ENCODE data around the gene FMO3.

The FMO3 gene

DNA sequence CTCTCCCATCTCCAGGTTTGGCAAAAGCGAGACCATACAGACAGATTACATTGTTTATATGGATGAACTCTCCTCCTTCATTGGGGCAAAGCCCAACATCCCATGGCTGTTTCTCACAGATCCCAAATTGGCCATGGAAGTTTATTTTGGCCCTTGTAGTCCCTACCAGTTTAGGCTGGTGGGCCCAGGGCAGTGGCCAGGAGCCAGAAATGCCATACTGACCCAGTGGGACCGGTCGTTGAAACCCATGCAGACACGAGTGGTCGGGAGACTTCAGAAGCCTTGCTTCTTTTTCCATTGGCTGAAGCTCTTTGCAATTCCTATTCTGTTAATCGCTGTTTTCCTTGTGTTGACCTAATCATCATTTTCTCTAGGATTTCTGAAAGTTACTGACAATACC is 26.4 kb downstream of the FMO3 start:
- DNase-seq: no peak

DNA sequence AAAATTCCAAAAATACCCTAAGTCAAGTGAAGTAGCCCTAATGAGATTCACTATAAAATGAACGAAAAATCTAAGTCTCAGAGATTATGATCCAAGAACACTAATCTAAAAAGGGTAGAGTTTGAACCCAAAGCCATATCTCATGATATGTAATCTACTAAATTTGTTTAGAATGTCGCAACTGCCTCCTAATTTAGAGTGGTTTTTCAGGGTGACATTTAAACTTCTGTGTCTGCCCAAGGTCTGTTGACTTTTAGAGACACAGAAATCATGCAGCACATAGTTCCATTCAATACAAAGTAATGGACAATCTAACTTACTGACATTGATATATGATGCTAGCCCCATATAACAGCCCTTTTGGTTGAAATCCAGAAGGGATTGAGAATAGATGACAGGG is 28.9 kb downstream of the FMO3 start:
- DNase-seq: no peak

DNA sequence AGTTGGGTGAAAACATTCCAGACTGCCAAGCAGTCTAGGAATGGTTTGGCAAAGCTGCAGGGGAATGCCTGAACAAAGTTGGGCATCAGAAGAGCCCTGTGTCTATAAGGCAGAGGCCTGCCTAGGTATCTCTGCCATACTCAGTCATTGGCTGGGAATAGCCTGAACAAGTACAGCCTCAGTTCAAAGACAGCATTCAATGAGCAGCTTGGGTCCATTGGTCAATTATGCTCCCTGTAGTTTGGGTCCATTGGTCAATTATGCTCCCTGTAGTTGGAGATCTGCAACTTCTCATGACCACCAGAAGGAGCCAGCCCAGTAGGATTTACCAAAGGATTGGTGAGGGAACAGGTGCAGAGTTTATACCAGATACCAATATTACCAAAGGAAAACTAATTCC is 31.6 kb downstream of the FMO3 start:
- no peak for DNase-seq

DNA sequence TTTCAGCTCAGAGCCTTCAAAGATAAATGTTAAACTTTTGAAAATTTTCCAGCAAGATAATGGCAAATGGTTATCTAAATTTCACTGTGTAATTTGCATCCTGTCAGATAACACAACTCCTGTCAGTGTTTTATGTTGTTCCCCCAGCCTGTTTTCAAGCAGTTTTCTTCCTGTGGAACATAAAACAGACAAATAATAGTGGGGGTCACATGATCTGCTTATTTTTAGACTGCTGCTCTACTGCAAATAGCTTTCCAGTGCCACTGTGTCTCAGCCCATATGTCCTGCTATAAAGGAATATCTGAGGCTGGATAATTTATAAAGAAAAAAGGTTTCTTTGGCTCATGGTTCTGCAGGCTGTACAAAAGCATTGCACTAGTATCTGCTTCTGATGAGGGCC is 32.2 kb downstream of the FMO3 start:
- DNase-seq: no peak

DNA sequence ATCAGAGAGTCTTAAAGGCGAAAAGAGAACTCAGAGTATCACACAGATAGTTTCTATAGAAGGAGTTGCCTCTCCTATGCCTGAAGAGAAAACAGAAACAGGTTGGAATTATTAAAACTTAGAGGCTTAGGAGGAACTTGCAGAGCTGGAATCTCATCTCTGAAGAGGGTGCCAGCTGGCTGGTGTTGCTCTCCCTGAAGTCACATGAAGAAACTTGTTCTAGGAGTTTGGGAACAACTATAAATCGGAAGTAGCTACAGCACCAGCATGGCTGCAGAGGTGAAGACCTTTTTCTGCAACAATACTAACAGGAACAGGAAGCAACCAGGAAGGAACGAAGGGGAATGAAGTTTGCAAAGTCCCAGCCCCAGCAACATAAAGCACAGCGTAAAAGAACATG is 35.8 kb downstream of the FMO3 start:
- DNase-seq: no peak

DNA sequence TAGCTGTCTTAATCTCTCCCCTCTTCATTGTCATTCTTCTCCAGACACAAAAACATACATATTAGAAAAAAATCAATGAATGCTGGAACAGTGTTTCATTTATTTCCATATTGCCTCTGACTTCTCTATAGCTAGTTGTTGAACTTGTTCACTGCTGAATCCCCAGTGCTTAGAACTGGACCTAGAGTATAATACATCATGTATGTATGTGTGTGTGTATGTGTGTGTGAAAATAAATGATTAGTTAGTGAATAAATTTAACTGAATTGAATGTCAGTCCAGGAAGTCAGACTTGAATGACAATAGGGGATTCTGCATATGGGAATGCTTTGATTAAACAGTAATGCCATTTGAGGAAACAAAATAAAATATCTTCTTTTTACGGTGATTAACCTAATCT is 36.4 kb downstream of the FMO3 start:
- DNase-seq: no peak

DNA sequence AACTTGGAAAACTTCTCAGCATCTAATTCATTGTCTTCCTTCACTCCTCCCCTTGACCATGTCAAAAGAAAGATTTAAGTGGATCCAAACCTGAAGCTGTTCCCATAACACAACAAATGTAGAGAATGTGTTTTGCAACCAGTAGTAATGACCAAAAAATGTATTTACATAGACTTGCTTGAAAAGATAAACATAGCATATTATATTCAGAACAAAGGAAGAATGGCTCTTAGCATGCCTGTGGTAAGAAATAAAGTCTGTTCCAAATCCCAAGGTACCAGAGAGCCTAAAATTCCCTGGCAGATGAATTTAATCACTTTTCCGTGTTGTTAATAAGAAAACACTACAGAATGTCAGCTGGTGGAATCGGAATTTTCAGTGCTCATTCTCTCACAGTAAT is 36.8 kb downstream of the FMO3 start:
- DNase-seq: no peak

DNA sequence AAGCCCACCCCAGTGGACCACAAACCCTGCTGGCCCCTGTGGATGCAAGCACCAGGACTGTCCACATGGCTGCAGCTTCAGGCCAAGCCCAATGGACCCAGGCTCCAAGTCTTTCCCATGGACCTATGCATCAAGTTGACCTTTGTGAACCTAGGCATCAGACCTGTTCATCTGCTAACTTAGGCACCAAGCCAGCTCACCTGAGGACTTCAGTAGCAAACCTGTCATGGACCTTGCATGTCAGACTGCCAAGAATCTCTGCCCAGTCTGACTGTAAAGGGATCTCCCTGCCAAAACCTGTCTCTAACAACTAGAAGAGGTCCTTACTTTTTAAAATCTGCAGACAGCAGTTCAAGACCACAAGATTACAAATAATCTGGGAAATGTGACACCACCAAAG is 37.8 kb downstream of the FMO3 start:
- DNase-seq: no peak

DNA sequence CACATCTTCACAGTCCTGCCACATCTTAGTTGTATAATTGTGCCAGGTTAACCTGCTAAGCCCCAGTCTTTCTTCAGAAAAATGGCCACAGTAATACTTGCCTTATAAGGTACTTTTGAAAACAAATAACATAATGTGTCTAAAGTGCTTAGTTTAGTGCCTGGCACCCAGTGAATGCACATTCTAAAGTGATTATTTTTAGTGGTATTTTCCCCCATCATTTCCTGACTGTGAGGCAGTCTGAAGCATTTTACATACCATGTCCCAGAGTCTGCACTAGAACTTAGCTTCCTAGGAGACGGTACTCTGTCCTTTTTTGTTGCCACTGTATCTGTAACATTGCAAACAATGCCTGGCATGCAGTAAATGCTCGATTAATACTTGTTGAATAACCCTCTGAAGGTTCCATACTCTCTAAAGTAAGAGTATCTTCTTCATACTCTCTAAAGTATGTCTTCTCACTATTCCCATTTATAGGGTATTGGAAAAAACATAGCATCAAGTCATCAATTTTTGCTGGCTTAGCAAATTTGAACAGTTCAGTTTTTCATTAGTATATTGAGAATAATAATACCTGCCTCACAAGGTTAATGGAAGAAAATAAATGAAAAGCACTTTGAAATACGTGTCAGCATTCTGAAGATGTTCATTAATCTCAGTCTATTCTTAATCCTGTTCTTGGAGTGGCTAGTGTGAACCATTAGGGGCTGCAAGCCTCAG is 43.7 kb downstream of the FMO3 start:
- no peak for DNase-seq

DNA sequence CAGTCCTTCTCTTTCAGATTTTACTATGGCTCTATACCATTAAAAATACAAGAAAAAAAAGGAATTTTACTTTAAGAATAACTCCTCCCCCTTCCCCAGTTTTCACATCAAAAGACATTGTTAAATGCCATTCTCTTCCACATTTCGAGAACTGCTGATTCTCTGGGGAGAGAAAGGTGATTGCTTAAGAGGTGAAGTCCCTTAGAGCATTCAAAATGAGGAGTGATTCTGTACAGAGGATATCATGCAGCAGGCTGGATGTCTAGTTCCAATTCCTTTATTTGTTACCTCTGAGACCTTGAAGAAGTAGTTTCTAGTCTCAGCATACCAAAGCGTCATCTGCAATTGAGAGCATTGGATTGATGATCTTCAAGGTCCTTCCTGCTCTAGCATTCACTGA is 46.9 kb downstream of the FMO3 start:
- no peak for DNase-seq

DNA sequence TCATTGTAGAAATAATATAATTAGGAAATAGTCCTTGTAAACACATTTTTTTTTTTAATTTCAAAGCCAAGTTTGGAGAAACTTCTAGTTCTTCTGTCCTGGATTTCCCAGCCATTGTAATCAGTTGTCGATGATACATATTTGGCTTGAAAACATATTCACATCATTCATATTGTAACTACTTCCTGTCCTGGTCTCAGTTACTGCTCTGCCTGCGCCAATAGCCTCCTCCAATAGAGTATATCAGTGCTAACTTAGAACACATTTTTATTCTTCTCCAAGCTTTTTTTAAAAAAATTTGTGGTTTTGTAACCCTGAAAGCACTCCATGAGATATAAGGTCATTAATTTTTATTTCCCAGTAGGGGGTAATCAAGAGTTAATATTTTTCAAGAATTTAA is 48.3 kb downstream of the FMO3 start:
- no peak for DNase-seq

DNA sequence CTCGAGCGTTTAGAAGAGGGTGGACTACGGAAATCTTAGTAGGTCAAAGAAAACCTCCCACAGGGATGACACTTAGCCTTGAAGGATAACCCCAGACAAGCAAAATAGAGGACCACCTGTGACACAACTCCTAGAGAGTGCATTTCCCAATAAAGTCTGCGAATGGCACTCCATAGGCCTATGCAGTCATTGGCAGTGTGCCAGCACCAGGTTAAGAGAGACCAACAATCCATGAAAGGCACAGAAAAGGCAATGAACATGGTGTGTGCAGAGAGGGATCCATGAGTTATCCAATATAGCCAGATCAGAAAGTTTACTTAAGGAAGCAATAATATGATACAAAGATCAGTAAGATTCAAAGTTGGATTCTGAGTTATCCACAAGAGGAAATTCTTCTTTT is 49.2 kb downstream of the FMO3 start:
- DNase-seq: no peak

DNA sequence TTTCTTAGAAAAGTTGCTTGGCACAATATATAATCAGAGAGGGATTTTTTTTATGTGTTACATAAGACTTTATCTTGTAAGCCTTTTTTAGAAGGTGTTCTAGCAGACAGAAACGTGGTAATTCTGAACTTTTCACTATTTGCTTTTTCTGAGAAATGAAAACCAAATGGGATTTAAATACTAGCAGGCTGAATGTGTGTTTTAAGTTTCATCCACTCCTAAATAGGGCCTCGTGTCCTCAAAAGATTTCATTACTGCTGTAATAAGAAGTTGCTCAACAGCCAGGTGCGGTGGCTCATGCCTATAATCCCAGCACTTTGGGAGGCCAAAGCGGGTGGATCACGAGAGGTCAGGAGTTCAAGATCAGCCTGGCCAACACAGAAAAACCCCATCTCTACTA is 49.7 kb downstream of the FMO3 start:
- no peak for DNase-seq

DNA sequence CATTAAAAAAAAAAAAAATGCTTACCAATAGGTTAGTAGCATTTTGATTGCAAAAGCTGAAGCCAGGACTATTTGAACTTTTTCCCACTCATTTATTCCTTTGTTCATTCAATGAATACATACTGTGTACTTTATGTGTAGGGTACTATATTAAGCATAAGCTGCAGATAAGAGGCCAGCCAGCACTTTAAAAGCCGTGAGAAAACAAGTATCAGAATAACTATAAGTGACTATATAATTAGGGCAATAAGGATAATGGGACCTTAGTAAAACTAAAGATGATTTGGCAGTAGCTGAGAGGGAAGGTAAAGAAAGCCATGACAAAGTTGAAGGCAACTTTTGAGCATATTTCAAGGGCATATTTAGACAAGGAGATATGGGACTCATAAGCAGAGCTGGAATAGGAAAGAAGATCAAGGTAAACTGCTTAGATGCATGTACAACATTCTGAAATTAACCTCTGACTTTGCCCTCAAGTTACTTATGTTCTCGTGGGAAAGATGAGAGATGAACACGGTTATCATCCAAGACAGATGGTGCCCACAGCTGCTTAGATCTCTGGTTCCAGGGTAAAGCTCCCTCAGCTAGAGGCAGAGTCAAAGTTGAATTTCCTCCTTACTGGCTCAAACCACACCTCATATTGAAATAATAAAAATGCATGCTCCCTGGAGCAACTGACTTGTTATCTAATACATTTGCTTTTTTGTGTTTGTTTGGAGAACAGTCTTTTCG is 50.4 kb downstream of the FMO3 start:
- DNase-seq: no peak

DNA sequence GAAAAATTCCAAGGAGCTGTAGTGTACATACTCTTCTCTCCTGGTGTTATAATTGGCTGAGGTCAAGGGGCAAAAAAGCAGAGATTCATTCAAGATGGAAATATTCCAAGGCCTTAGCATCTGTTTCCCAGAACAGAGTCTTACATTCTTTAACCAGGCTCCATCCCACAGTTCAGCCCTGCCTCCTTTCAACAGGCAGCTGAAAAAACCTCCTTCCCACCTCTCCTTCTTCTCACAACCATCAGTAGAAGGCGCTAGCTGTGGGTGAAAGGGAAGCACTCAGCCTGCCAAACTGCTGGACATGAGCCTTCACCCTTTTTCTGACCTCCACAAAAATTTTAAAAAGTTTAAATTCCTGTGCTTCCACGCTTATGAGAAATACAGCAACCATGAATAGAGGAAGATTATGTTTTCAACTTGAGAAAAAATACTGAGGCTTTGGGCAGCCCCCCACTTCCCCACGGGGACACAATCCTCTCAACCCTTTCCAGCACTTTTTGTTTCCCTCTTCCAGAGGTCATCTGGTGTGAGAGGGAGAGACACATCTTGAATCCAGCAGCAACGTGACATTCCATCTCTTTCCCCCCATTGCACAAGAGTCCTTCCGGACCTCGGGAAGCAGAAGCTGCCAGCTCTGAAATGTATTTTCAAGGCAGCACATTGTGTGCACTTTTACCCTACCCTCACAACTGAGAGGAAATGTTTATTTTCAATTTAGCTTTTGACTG is 51.1 kb downstream of the FMO3 start:
- no peak for DNase-seq

DNA sequence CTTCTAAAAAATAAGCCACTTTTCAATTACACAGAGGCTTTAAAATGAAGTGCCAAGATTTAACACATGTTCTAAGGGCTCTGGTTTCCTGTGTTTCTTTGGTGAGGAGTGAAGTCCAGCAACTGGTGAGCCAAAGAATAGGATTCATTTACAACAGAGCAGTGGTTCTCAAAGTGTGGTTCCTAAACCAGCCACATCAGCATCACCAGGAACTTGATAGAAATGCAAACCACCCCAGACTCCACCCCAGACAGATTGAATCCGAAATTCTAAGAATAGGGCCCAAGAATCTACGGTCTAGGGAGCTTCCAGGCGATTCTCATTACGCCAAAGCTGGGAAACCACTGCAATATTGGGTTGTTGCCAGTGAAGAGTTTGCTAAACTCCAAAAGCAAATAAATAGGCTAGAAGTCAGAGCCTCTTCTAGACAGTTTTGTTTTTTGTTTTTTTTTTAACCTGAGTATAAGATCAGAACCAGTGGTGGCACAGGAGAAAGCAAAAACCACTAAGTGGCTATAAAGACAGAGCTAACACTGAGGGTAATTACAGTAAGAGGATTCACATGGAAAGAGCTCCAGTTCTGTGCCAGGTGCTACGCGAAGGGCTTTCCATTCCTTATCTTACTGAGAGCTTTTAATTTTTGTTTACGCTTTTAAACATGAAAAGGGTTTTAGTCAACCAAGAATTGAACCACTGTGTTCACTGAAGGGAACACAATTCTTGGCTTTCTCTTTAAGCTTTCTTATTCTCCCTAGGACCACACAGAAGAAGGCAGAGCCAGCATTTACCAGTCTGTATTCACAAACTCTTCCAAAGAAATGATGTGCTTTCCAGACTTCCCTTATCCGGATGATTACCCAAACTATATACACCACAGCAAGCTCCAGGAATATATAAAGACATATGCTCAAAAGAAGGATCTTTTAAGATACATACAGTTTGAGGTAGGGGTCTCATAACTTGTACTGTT is 52.0 kb downstream of the FMO3 start:
- DNase-seq: no peak

DNA sequence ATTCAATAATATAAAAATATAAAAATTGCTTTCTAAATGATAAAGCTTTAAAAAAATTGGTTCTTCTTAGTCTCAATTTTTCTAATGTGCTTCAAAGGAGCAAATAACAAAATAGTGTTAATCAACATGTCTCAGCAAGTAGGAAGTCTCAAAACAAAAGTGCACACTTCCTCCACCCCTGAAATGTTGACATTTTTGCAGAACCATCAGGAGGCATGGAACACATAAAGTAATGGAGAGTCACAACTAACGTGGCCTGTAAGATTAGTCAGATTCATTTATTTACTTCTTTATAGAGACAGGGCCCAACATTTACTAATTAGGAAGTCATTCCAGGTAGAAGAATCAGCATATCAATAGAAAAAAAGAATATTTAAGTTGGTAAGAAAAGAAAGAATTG is 59.5 kb downstream of the FMO3 start:
- DNase-seq: no peak

DNA sequence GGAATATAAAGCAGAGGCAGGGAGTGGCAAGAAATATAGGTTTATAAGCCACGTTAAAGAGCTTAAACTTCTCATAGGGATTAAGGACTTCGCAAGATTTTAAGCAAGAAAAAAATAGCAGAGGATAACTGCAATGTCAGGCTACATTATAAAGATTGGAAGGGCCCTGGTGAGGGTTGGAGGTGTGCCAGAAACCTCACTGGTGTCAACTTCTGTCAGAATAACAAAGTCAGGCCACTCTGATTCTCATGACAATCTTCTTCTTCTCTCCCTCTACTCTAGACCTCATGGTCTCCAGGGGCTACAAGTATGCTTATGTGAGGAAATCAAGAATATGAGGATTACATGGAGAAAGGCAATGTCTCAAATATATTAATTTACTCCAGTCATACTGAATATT is 61.8 kb downstream of the FMO3 start:
- no peak for DNase-seq

DNA sequence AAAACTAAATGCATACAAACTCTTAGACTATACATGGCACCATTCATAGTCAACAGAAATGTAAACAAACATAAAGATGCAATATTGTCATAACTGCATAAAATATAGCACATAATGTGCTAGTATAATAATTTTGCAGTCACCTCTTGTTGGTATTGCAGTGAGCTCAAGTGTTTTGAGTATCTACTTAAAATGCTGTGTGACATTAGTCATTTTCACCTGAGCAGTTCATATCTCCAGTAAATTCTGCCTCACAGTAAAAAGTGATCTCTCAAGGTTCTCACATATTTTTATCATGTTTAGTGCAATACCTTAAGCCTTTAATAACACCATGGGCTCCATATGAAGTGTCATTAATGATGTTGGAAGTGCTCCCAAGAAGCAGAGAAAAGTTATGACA is 64.8 kb downstream of the FMO3 start:
- DNase-seq: no peak

DNA sequence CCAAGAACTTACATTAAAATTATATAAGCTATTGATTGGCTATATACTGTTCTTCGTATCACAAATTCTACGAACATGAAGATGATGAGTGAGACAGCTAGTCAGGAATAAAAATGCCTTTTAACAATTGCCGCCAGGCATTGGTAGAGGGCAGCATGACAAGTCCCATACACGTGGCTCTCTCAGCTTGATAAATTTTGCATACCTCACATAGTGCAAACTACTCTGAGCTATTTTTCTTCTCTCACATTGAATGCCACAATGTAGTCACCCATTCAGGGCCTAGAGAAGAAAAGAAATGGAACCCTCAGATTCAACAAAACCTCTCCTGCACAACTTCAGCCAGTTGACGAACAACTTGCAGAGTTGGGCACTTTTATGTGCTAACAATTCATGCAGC is 67.4 kb downstream of the FMO3 start:
- DNase-seq: no peak

DNA sequence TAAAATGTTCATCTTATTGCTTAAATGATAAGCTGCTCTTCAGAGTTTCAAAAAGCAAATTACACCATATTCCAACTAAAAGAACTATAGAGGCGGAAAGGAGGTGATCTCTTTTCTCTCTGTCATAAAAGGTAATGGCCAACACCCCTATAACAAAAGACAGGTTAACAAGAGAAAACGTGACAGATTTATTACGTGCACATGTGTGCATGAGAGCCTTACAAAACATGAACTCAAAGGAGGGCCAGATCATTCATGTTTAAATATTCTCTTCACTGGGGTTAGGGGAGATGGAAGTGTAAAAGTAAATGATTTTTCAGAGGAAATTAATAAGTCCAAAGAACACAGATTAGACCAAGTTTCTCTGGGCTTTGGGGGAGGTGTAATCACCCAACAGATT is 67.8 kb downstream of the FMO3 start:
- DNase-seq: no peak

DNA sequence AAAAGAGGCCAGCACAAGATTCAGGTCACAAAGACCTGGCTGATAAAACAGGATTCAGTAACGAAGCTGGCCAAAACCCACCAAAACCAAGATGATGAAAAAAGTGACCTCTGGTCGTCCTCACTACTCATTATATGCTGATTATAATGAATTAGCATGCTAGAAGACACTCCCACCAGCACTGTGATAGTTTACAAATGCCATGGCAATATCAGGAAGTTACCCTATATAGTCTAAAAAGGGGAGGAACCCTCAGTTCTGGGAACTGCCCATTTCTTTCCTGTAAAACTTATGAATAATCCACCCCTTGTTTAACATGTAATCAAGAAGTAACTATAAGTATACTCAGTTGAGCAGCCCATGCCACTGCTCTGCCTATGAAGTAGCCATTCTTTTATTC is 68.4 kb downstream of the FMO3 start:
- DNase-seq: no peak

DNA sequence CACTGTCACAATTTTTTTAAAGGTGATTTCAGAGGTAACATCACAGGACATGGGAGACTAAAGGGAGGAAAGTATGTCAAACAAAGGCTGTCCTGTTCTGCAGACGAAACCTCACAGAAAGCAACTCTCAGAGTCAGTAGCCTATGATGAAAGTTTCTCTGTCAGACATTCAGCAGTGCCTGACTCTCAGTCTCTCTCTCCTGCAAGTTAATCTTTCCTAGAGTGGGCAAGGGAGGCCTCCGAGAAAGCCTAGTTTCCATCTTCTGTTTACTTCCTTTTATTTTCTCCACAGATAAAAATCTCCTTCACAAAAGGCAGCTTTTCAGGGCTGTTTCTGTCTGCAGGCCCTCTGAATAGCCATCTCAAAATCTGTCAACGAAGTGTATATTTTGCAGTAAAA is 69.5 kb downstream of the FMO3 start:
- DNase-seq: no peak

All from activated CD4-positive, alpha-beta T cell treated with anti-CD3 and anti-CD28 coated beads, Interleukin-2, amount 50 U/mL, for 48 hours (primary cell).